VCaP (cell line): ENCODE data around the gene NRXN2.
"Not testable (repeated sequence)": the region's sequence is repeated elsewhere in the genome, so short reads cannot be mapped to it uniquely, and the experiment has no call there.

Experiments
- H3K27ac ChIP-seq: fragments of 450-650 bp; 2 replicates; pipeline ENCODE4 v1.5.1; 2017
- TF ChIP-seq, protein P1 (sequence below): fragments of 450-650 bp; conservative IDR thresholded peaks from 2 replicates; pipeline ENCODE4 v1.5.1; 2017; ENCODE audit warnings: mild to moderate bottlenecking, moderate library complexity

The NRXN2 gene

DNA sequence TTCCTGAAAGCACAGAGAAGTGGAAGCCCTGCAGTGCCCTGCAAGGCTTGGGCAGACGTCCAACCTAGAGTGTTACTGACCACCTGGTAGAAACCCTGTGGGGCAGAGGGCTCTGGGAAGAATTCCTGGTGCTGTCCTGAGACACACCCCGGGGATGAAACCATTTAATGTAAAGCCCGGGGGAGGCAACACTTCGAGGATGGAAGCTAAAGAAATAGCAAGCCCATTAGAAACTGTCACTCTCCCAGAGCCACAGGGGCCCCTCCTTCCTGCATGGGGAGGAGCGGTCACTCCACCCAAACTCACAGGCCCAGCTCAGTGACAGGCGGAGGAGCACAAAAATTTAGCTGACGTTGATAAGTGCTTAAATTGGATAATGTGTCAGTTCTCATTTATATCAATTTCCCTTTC is 57.6 kb downstream of the NRXN2 start:
- no peak overlapping the region for H3K27ac ChIP-seq
- TF ChIP-seq, protein P1, sequence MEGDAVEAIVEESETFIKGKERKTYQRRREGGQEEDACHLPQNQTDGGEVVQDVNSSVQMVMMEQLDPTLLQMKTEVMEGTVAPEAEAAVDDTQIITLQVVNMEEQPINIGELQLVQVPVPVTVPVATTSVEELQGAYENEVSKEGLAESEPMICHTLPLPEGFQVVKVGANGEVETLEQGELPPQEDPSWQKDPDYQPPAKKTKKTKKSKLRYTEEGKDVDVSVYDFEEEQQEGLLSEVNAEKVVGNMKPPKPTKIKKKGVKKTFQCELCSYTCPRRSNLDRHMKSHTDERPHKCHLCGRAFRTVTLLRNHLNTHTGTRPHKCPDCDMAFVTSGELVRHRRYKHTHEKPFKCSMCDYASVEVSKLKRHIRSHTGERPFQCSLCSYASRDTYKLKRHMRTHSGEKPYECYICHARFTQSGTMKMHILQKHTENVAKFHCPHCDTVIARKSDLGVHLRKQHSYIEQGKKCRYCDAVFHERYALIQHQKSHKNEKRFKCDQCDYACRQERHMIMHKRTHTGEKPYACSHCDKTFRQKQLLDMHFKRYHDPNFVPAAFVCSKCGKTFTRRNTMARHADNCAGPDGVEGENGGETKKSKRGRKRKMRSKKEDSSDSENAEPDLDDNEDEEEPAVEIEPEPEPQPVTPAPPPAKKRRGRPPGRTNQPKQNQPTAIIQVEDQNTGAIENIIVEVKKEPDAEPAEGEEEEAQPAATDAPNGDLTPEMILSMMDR: no peak

DNA sequence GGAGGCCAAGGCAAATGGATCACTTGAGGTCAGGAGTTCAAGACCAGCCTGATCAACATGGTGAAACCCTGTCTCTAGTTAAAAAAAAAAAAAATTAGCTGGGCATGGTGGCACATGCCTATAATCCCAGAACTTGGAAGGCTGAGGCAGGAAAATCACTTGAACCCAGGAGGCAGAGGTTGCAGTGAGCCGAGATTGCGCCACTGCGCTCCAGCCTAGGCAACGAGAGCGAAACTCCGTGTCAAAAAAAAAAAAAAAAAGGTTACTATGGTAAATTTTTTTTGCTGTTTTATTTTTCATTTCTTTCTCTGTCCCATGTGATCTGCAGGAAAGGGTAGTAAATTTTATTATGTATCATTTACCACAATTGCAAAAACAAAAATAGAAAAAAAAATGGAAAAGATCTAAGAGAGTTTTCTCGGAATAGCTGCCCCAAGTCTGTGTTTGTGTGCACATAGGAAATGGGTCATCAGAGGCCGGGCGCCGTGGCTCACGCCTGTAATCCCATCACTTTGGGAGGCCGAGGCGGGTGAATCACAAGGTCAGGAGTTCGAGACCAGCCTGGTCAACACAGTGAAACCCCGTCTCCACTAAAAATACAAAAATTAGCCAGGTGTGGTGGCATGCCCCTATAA is 58.6 kb downstream of the NRXN2 start:
- not testable (repeated sequence) for H3K27ac ChIP-seq

- no peak overlapping the region for H3K27ac ChIP-seq
- TF ChIP-seq, protein P1: no peak
Measured at GRCh38 chr11:64663656-64664055, 59.3 kb downstream of the NRXN2 start.

- TF ChIP-seq, protein P1: no peak
- H3K27ac ChIP-seq: no peak overlapping the region
Measured at GRCh38 chr11:64661614-64662013, 61.4 kb downstream of the NRXN2 start.

DNA sequence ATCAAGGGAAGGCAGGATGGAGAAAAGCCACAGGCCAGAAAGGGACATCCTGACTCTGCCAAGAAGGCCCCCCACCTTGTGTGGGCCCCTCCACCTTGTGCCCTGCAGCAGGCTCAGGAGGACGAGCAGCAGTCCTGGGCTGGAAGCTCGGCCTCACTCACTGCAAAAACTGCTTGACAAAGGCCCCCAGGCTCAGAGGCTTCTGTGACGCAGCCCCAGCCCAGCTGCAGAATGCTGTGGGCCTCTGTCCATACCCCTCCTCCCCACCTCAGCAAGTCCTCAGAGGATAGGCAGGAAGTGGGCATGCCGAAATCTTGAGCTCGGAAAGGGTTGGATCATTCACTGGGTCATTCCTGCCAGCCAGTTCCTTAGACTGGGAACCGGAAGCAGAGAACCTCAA is 61.9 kb downstream of the NRXN2 start:
- TF ChIP-seq, protein P1: no peak
- H3K27ac ChIP-seq: no peak overlapping the region

GRCh38 chr11:64660706-64661105 is 62.3 kb downstream of the NRXN2 start:
- TF ChIP-seq, protein P1: no peak
- no peak overlapping the region for H3K27ac ChIP-seq

- TF ChIP-seq, protein P1: no peak
- H3K27ac ChIP-seq: no peak overlapping the region
Measured at GRCh38 chr11:64660205-64660604, 62.8 kb downstream of the NRXN2 start.

- no peak overlapping the region for H3K27ac ChIP-seq
- TF ChIP-seq, protein P1: no peak
Measured at GRCh38 chr11:64659417-64660144, 63.4 kb downstream of the NRXN2 start.
